Jurkat, Clone E6-1 (cell line): ENCODE data around the gene ALLC.

ENCODE experiments used
- DNase-seq: peaks from one replicate; pipeline ENCODE4 v3.0.0-alpha.2; 2011; ENCODE audit warnings: low read depth, low spot score
- H3K4me3 ChIP-seq: 2 replicates; pipeline ENCODE4 v1.5.1; 2011; ENCODE audit warnings: mild to moderate bottlenecking, low read length, control low read depth, moderate library complexity

Gene ALLC

DNA sequence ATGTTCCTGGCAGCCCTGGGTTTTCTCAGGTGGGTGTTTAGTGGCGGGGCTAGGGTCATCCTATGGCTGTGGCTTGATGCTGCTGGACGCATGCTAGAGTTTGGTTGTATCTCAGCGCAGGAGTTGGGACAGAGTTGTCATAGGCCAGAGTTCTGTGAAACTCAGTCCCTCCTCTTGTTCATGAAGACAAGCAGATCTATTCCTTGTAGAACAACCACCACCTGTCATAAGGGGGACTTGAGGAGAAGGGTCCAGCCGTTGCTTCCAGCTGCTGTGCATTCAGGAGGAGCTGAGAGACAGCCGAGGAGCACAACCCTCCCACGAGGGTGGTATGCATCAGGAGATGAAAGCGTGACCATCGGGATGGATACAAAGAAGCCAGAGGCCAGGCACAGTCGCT, 71.8 kb downstream of the ALLC start:
- no peak for DNase-seq
- no peak overlapping the region for H3K4me3 ChIP-seq

DNA sequence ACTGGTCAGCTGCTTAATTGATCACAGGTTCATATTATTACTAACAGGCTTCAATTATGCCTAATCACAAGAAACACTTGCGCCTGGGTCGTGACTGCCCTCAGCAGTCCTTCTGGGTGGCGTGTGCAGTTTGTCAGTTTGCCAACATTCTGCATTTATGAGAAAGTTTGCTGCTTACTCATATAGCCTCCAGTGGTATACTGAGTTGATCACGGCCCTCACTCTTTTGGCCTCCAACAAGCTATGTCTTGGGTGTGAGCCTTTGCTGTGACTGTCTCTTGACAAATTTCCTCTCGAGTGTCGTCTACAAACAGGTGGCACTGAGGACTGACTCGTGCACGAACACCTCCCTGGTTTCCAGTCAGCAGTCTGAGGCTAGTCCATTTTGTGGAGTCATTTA, 72.6 kb downstream of the ALLC start:
- no peak for DNase-seq
- H3K4me3 ChIP-seq: no peak overlapping the region

DNA sequence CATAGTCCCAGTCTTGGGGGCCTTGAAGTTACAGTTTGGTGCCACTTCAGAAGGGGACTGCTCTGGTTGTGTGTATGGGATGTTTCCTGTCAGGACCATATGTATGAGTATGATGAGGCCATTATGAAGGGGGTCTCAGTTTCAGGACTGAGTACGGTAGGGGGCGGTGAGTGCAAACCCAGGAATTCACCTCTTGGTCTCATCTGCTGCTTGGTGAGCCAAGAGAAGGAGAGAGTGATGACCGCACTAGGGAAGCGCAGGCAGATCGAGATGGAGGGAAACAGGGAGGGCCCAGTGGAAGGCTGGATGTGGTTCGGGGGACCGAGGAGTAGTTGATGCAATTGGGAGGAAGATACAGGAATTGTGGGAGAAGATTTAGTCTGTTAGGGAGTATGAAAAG, 73.8 kb downstream of the ALLC start:
- no peak overlapping the region for H3K4me3 ChIP-seq
- no peak for DNase-seq

DNA sequence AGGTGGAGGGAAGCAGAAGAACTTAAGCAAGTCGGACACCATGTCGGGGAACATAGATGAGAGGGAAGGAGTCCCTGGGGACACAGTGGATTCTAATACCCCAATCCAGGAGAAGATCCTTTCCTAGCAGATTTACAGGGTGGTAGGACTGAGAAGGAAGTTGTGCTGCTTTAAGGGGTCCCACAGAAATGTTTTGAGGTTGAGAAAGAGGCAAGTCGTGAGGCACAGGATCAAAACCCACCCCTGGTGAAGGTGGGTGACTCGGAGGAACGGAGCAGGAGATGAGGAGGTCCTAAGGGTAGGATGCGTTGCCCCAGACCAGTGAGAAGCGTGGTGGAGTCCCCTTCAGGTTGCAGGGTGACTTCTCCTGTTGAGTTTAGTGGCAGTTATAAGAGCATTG, 78.1 kb downstream of the ALLC start:
- H3K4me3 ChIP-seq: no peak overlapping the region
- DNase-seq: no peak

DNA sequence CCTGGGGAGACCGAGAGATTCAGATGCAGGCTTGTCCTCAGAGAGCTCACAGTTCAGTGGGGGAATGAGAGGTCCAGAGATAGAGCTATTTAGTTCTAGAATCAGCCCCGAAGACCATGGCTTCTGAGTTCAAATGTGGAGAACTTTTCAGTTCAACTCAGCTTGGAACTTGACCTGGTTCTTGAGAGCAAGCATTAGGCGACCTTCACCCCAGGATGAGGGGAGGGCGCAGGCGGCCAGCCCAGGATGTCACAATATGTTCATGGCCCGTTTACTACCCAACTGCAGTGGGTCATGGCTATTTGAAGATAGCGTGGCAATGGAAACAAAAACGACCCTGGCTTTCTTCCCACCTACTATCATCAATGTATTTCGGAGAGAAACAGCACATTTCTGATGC, 79.1 kb downstream of the ALLC start:
- no peak overlapping the region for H3K4me3 ChIP-seq
- DNase-seq: no peak

DNA sequence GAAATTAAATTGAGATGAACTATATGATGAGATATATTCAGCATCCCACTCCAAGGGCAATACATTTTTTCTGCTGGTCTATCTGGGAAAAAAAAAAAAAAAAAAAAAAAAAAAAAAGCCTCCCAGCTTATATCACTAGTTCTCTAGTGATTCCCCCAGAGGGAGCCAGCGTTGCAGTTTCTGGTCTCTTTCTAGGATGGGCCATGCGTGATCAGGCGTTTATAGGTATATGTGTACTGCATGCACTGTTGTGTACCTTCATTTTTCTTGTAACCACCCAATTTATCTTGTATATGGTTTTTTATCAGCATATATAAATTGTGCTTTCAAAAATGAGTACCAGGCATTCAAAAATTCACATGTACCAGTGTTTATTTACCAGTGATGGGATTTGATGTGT, 80.5 kb downstream of the ALLC start:
- H3K4me3 ChIP-seq: no peak overlapping the region
- peak; percentile 36 for DNase-seq

DNA sequence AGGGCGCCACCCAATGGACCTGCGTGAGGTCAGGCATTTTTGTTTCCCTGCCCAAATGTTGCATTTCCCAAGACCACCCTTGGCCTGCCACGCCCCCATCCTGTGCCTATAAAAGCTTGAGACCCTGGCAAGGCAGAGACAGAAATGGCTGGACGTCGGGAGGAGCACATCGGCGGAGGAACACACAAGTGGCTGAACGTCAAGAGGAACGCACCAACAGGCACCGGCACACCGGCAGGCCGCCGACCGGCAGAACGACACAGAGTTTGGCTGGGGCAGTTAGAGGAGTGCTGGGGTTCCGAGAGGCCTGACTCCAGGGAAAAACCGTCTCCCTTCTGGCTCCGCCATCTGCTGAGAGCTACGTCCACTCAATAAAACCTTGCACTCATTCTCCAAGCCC, 81.3 kb downstream of the ALLC start:
- DNase-seq: no peak
- no peak overlapping the region for H3K4me3 ChIP-seq

DNA sequence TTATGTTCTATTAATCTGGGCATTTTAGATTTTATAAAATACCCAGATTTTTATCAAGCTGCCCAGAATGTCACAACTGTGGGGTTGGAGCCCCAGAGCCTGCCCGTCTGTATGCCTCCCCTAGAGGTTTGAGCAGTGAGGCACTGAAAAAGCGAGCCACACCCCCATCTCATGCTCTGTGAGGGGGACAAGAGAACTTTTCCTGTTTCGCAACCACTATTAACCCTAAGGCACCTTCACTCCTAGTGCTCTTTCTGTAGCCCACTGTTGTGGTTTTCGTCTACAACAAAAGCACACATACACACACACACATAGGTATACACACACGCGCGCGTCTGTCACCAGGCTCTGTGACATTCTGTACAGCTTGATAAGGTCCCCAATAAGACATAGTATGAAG, 83.4 kb downstream of the ALLC start:
- no peak overlapping the region for H3K4me3 ChIP-seq
- peak; percentile 41 for DNase-seq

DNA sequence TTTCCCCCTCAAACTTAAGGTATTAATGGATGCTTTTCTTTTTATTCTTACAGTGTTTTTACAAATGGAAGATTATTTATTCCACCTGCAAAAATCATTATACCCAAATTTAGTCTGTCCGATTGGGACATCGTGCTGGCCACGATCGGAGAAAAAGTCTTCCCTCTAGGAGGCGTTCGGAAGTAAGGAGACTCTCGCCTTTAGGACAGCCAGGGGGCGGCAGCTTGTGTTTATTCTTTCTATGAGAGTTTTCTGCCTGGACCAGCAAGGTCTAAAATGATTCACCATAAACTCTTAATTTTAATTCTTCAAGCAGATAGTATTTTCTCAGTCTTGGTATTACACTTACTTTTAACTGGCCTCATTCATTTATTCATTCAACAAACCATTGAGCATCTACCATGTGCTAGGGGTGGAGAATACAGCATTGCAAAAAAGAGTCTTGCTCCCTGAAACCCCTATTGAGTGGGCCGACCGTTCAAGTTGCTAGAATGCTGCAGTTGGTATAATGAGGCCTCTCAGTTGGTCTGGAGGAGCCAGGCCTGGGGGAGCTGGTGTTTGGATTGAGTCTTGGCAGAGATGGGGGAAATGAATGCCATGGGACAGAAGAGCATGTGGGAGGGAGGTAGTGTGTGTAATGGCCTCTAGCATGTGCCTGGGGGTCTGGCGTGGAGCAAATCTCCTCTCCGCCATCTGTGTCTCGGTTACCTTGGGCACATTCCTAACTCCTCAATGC, 84.0 kb downstream of the ALLC start:
- H3K4me3 ChIP-seq: no peak overlapping the region
- DNase-seq: no peak

DNA sequence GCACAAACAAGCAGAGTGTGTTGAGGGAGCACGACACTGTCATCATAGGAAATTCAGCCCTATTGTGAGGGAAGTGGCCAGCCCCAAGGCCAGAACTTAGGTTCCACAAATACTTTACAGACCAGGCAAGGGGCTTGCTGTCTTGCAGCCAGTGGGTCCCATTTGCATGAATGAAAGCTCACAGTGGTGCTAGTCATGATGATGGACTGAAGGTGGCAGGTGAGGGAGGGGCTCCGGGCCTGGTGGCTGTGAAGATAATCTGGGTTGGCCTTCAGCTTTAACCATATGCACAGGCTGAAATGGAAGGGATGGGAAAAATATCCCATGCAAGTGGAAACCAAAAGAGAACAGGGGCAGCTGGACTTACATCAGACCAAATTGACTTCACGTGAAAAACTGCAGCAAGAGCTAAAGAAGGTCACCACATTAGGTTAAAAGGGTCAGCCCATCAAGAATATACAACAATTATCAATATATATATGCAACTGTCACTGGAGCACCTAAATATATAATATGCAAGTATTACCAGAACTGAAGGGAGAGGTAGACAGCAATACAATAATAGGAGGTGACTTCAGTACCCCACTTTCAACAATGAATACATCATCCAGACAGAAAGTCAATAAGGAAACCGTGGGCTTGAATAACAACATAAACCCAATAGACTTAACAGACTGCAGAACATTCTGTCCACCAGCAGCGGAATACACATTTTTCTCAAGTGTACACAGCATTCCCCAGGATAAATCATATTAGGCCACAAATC, 84.9 kb downstream of the ALLC start:
- no peak for DNase-seq
- H3K4me3 ChIP-seq: no peak overlapping the region

DNA sequence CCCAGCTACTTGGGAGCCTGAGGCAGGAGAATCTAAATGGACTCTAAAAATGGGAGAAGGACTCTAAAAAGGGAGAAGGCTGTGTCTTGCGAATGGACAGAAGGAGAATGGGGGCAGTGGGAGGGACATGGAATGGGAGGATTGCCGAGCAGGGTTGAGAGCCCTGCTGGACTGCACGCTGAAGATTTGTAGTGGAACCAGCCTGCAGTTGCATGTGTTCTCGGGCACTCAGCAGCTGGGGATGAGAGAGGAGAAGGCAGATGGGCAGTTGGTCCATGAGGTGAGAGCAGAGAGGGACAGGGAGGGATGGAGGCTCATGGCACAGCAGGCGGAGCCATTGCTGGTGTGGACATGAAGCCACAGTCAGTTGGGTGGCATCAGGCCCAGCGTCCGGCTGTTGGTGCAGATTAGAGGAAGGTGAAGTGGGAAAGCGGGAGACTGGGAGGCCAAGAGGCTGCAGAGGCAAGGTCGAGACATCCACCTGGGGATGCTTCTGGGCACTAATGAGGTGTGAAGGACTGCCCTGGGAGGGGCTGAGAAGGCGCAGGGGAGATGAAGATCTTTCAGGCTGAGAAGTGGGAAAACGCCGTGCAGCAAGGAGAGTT, 86.1 kb downstream of the ALLC start:
- no peak overlapping the region for H3K4me3 ChIP-seq
- no peak for DNase-seq

DNA sequence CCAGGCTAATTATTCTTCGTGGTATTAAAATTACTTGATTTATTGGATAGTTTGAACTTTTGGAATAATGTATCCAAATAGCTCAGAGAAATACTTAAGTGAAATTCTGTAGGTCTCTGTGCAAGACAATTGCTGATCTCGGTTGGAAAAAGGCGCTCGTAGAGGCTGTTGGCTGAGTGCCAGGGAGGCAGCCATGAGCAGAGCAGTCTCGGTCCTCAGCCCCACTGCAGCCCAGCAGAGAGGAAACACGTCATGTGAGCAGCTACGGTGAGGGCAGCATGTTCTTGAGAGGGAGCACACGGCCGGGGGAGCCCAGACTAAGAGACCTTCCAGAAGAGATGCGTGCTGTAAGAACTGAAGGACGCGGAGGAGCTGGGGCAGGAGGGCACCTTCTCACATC, 87.9 kb downstream of the ALLC start:
- H3K4me3 ChIP-seq: no peak overlapping the region
- DNase-seq: no peak

DNA sequence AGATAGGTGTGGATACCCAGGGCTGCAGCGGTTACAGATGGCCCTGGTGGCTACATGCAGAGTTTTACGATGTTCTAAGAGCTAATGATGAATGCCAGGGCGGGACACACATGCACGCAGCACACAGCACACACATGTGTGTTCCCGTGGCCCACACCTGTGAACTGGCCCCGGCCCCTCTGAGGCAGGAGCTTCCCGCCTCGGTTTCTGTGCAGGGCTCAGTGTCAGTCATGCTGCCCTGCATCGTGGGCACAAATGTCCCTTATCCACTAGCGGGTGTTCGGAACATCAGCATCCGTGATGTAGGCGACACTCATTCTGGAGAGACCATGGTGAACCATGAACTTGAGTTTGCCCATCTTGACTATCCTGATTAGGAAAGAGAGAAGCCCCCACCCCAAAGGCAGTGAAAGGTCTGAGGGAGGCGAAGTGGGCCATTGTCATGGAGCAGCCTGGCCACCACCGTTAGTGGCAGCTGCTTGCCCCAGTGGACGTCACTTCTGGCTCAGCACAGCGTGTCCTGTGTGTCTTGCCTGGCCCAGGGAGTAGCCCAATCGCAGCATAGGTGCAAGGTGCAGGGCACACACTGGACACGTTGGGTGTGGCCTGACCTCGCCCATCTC, 89.1 kb downstream of the ALLC start:
- no peak overlapping the region for H3K4me3 ChIP-seq
- DNase-seq: no peak

DNA sequence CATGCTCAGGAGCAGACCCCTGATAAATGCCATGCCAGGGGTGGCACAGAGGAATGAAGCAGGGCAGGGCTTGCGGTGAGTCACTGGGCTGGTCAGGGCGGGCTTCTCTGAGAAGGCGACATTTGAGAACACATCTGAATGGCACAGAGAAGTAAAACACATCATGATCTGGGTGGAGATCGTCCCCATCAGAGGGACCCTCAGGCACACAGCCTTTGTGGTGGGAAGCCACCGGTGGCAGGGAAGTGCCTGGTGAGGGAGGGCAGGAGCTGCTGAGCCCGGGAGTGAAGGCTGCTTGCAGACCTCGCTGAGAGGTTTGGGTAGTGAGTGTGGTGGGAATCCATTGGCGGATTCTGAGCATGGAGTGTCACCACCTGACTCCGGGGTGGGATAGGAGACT, 89.8 kb downstream of the ALLC start:
- no peak overlapping the region for H3K4me3 ChIP-seq
- no peak for DNase-seq

DNA sequence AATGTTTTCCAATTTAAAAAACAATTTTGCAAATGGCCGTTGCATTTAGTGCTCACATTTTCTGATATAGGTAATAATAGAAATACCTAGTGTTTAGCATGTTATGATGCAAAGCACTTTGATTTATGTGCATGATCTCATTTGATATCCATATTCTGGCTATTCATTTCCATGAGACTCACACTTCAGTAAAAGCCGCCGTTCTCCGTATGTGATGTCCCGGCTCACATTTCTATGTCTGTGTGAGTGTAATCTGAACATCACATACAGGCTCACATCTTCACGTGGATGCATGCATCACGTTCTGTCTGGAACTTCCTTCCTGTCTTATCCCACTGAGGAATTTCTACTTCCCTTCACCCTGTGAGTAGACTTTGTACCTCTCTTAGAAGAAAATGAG, 91.2 kb downstream of the ALLC start:
- DNase-seq: no peak
- no peak overlapping the region for H3K4me3 ChIP-seq

DNA sequence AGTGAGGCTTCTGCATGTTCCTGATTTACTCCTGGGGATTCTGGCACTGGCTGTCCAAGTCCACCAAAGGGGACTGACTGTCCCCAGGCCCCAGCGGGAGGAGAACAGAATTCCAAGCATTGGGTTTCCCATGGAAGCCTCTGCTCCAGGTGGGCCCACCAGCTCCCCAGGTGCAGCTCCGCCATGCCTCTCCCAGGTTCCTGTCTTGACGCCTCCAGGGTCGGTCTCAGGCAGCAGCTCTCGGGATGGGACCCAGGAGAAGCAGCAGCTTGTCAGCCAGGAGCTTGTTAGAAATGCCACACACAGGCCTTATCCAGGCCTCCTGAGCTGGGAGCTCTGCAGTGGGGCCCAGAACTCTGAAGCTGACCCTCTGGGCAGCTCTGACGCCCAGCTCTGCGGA, 93.3 kb downstream of the ALLC start:
- DNase-seq: no peak
- H3K4me3 ChIP-seq: no peak overlapping the region

DNA sequence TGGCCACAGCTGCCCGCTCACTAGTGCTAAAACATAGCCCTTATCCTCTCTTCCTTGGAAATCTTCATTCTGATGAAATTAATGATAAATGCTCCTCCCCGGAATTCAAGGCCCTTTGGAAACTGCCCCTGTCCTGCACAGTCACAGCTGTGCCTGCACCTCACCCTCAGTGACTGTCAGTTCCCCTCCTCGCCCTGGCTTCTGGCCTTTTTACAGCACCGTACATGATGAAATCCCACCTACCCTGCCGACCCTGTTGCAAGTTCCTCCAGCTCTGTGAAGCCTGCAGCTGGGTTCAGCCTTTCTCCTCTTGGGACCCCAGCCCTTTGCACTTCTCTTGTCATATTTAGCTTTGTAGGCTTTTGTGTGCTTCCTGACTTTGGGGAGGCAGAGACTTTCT, 93.8 kb downstream of the ALLC start:
- DNase-seq: no peak
- H3K4me3 ChIP-seq: no peak overlapping the region
